Measurements from ENCODE around the gene CFAP251. TPM values are rescaled to one million over a fixed set of nuclear protein-coding genes. Genes with fewer than 3 reads are reported as not detected.

The CFAP251 gene
- total and polyA plus RNA-seq, 10 of the 15 experiments (the other 5 are each of a cell fraction or from before 2014, with no cell fraction given): 0.10 to 0.97 (median 0.64) TPM

DNA sequence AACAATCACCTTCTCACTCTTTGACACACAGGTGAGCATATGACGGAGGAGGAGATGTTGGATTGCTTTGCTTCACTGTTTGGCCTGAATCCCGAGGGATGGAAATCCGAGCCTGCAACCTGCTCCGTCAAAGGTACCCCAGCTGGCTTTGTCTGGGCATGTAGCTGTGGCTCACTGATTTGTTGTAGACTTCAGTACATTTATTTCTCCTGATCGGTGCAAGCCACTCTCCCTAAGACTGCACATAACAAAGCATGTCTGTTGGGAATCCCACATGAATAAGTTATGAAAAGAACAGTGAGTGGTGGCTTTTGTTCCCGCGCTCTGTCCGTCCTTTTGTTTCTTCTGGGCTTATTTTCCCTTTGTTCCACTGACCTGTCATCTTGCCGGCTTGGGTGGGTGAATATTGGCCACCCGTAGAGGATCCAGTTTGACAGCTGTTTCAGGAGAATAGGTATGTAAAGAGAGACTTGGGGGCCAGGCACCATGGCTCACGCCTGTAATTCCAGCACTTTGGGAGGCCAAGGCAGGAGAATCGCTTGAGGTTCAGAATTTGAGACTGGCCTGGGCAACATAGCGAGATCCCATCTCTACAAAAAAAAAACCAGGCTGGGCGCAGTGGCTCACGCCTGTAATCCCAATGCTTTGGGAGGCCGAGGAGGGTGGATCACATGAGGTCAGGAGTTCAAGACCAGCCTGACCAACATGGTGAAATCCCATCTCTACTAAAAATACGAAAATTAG is 83.2 kb downstream of the CFAP251 start:
- Histone ChIP-seq H3K27ac (ENCODE audit: control insufficient read depth, insufficient read depth) (no peak overlapping the region), H3K4me2 (ENCODE audit: control insufficient read depth, insufficient read depth) (no peak overlapping the region), H3K4me1 (ENCODE audit: control insufficient read depth, insufficient read depth, low read length) (peaks cover 27% of the 10 kb centered on the region), H3K27me3 (replicated peaks in 1 of 2; ENCODE audit: control insufficient read depth in 2 of 2, insufficient read depth in 2 of 2, low read length in 1 of 2) (peaks cover 0 to 5% of the 10 kb centered on the region in 2 experiments; a peak in 2 of 4 replicates), H3K4me3 (no peak overlapping the region), H4K20me1 (ENCODE audit: control insufficient read depth, insufficient read depth) (no peaks in the 10 kb centered on the region), H2AFZ (ENCODE audit: control insufficient read depth, low read depth, low read length) (no peak overlapping the region), H3K36me3 (ENCODE audit: control insufficient read depth in 2 of 2, insufficient read depth in 2 of 2, low read length in 1 of 2) (no peaks in the 10 kb centered on the region), H3K9me3 (replicated peaks; ENCODE audit: control insufficient read depth, insufficient read depth, low read length) (no peaks in the 10 kb centered on the region; the same call in 2 of the 3 replicates), H3K79me2 (ENCODE audit: control insufficient read depth, insufficient read depth, low read length) (no peaks in the 10 kb centered on the region), H3K9ac (ENCODE audit: control insufficient read depth, insufficient read depth, low read length) (no peak overlapping the region)
- ChIA-PET RAD21 (ENCODE audit: unreplicated experiment) (no interaction called here), POLR2A (no interaction called here), SMC1A (ENCODE audit: uncharacterized antibody, unreplicated experiment) (no interaction called here), CTCF (no interaction called here)
- no TSS peak for BruUV-seq (replicated peaks)
- FAIRE-seq (no peak), ATAC-seq (no peak), DNase-seq (ENCODE audit: low read depth, low spot score) (no peak)
- in situ Hi-C loops (cut with MboI) (no loop called here), intact Hi-C loops (cut with micrococcal nuclease; ENCODE audit: unreplicated experiment) (no loop called here)
- WGBS (ENCODE audit: insufficient coverage, insufficient replicate concordance, low lambda C conversion rate, missing lambda C conversion rate): 83% methylated on average over 17 of the region's 17 CpGs
- TF ChIP-seq HCFC1 (IDR thresholded peaks at IDR 0.05; ENCODE audit: low read length) (no peak), SREBF2 (IDR thresholded peaks at IDR 0.05; ENCODE audit: low read length) (no peak), RAD51 (IDR thresholded peaks at IDR 0.05) (no peak), RUNX3 (IDR thresholded peaks at IDR 0.05; ENCODE audit: low read length) (no peak)
- TF ChIP-seq, protein P1, sequence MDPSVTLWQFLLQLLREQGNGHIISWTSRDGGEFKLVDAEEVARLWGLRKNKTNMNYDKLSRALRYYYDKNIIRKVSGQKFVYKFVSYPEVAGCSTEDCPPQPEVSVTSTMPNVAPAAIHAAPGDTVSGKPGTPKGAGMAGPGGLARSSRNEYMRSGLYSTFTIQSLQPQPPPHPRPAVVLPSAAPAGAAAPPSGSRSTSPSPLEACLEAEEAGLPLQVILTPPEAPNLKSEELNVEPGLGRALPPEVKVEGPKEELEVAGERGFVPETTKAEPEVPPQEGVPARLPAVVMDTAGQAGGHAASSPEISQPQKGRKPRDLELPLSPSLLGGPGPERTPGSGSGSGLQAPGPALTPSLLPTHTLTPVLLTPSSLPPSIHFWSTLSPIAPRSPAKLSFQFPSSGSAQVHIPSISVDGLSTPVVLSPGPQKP (IDR thresholded peaks at IDR 0.05; ENCODE audit: low read depth, low read length): no peak

All from GM12878 (cell line).